CD14-positive monocyte (primary cell): ENCODE data around the gene MYO3B. TPM values are rescaled to one million over a fixed set of nuclear protein-coding genes. Genes with fewer than 3 reads are reported as not detected.

Experiments
- DNase-seq, 3 donors: peaks; one replicate each; pipeline ENCODE4 v3.0.0-alpha.2; 2011 to 2022
- H2AFZ ChIP-seq: 2 replicates; pipeline ENCODE4 v1.6.0; 2012; ENCODE audit warnings: mild to moderate bottlenecking, low read depth, low read length, inconsistent platforms; ENCODE audit not compliant: insufficient read depth, poor library complexity, severe bottlenecking
- H3K27ac ChIP-seq, 2 donors: 1 replicate in 1 of 2; 2 replicates in 1 of 2; pipeline ENCODE4 v1.5.1; 2012 to 2013; ENCODE audit warnings: low read length in 2 of 2, control low read depth in 1 of 2, inconsistent platforms in 1 of 2, low read depth in 1 of 2, mild to moderate bottlenecking in 1 of 2
- H3K27me3 ChIP-seq, 2 donors: one replicate each; pipeline versions ENCODE4 v1.6.0 to v1.6.1; 2011 to 2013; ENCODE audit warnings: low read length in 2 of 2; ENCODE audit not compliant: control insufficient read depth in 2 of 2, insufficient read depth in 2 of 2
- H3K36me3 ChIP-seq, 2 donors: replicated peaks in 1 of 2; 1 replicate in 1 of 2; 2 replicates in 1 of 2; pipeline versions ENCODE4 v1.5.1 to v1.6.1; 2012 to 2013; ENCODE audit warnings: low read length in 2 of 2, control low read depth in 1 of 2, inconsistent platforms in 1 of 2, mild to moderate bottlenecking in 1 of 2; ENCODE audit not compliant: insufficient read depth in 2 of 2, control insufficient read depth in 1 of 2
- H3K4me1 ChIP-seq, 2 donors: 1 replicate in 1 of 2; 2 replicates in 1 of 2; pipeline versions ENCODE4 v1.5.1 to v1.6.1; 2012 to 2013; ENCODE audit warnings: low read length in 2 of 2, control low read depth in 1 of 2, inconsistent platforms in 1 of 2, mild to moderate bottlenecking in 1 of 2, moderate library complexity in 1 of 2; ENCODE audit not compliant: insufficient read depth in 2 of 2, control insufficient read depth in 1 of 2
- H3K4me2 ChIP-seq: replicated peaks from 2 replicates; pipeline ENCODE3; 2012; ENCODE audit warnings: low read length, moderate library complexity, mild to moderate bottlenecking; ENCODE audit not compliant: poor library complexity, severe bottlenecking; ENCODE audit errors: extremely low read depth
- H3K4me3 ChIP-seq, 3 experiments: fragments of 200-600 bp in 1 of 3; sonication (generic) in 1 of 3; replicated peaks in 1 of 3; 1 replicate in 2 of 3; 2 replicates in 1 of 3; pipeline ENCODE4 v1.5.1; 2011 to 2013; ENCODE audit warnings: low read length in 3 of 3, mild to moderate bottlenecking in 3 of 3, control low read depth in 2 of 3, low read depth in 2 of 3, inconsistent platforms in 1 of 3, moderate library complexity in 1 of 3
- H3K79me2 ChIP-seq: 2 replicates; pipeline ENCODE4 v1.6.0; 2012; ENCODE audit warnings: mild to moderate bottlenecking, control low read depth, inconsistent platforms, low read length, moderate library complexity; ENCODE audit not compliant: insufficient read depth
- H3K9ac ChIP-seq: 2 replicates; pipeline ENCODE4 v1.6.0; 2017; ENCODE audit warnings: low read length, mild to moderate bottlenecking; ENCODE audit not compliant: insufficient read depth, poor library complexity, severe bottlenecking
- H3K9me3 ChIP-seq, 2 donors: replicated peaks in 1 of 2; 1 replicate in 1 of 2; 2 replicates in 1 of 2; pipeline versions ENCODE4 v1.5.1 to v1.6.1; 2012 to 2013; ENCODE audit warnings: low read length in 2 of 2, control low read depth in 1 of 2; ENCODE audit not compliant: control insufficient read depth in 1 of 2, insufficient read depth in 1 of 2
- H4K20me1 ChIP-seq: 2 replicates; pipeline ENCODE4 v1.6.0; 2012; ENCODE audit warnings: mild to moderate bottlenecking, low read length, control low read depth, moderate library complexity; ENCODE audit not compliant: insufficient read depth
- H3K27ac Mint-ChIP-seq, 7 donors: one replicate each; pipeline ENCODE4 v1.8.0; 2020; ENCODE audit warnings: mild to moderate bottlenecking in 7 of 7, mixed read lengths in 7 of 7, moderate library complexity in 6 of 7, inconsistent platforms in 2 of 7
- H3K27me3 Mint-ChIP-seq, 3 donors: one replicate each; pipeline ENCODE4 v1.8.0; 2021 to 2022; ENCODE audit warnings: low read depth in 3 of 3, mild to moderate bottlenecking in 3 of 3, mixed read lengths in 3 of 3, moderate library complexity in 3 of 3, inconsistent platforms in 1 of 3
- H3K36me3 Mint-ChIP-seq, 2 donors: one replicate each; pipeline ENCODE4 v1.8.0; 2020; ENCODE audit warnings: mixed read lengths in 2 of 2, inconsistent platforms in 1 of 2, mild to moderate bottlenecking in 1 of 2
- H3K4me1 Mint-ChIP-seq: one replicate; pipeline ENCODE4 v1.8.0; 2020; ENCODE audit warnings: mild to moderate bottlenecking, mixed read lengths
- H3K4me3 Mint-ChIP-seq, 2 donors: one replicate each; pipeline ENCODE4 v1.8.0; 2020; ENCODE audit warnings: mild to moderate bottlenecking in 2 of 2, mixed read lengths in 2 of 2, moderate library complexity in 1 of 2
- H3K9me3 Mint-ChIP-seq, 7 donors: one replicate each; pipeline ENCODE4 v1.8.0; 2020 to 2022; ENCODE audit warnings: mixed read lengths in 7 of 7, mild to moderate bottlenecking in 6 of 7, moderate library complexity in 6 of 7, inconsistent platforms in 2 of 7
- WGBS: methylation state at CpG from one replicate; pipeline ENCODE4 v1.1.5; 2013; ENCODE audit warnings: missing lambda C conversion rate; ENCODE audit not compliant: insufficient coverage; 5-methylcytosine and 5-hydroxymethylcytosine counted together
- intact Hi-C, 2 donors: fragments of 100-400 bp; cut with micrococcal nuclease; formaldehyde crosslinking; loops; one replicate each; pipeline versions ENCODE4 v1.15.0 to v1.15.1; 2023
- polyA plus RNA-seq, 3 donors: library from polyadenylated mRNA; depleted of rRNA in 1 of 3; unstranded in 2 of 3; stranded (reverse) in 1 of 3; fragments of 300-500 nt in 2 of 3; fragments of >200 nt in 1 of 3; fragmentation: Illumina TruSeq in 2 of 3; gene quantifications; 1 replicate in 2 of 3; 2 replicates in 1 of 3; pipeline ENCODE4 v1.2.3, GENCODE V29; 2012 to 2021
- TF ChIP-seq, protein P1 (sequence below): fragments of 200-600 bp; IDR thresholded peaks from one replicate; pipeline ENCODE4 v1.8.0; 2022; ENCODE audit warnings: antibody characterized with exemption, mild to moderate bottlenecking

The MYO3B gene
- polyA plus RNA-seq, 3 donors, result not detected

GRCh38 chr2:170579511-170579910, 401.6 kb downstream of the MYO3B start:
- TF ChIP-seq, protein P1, sequence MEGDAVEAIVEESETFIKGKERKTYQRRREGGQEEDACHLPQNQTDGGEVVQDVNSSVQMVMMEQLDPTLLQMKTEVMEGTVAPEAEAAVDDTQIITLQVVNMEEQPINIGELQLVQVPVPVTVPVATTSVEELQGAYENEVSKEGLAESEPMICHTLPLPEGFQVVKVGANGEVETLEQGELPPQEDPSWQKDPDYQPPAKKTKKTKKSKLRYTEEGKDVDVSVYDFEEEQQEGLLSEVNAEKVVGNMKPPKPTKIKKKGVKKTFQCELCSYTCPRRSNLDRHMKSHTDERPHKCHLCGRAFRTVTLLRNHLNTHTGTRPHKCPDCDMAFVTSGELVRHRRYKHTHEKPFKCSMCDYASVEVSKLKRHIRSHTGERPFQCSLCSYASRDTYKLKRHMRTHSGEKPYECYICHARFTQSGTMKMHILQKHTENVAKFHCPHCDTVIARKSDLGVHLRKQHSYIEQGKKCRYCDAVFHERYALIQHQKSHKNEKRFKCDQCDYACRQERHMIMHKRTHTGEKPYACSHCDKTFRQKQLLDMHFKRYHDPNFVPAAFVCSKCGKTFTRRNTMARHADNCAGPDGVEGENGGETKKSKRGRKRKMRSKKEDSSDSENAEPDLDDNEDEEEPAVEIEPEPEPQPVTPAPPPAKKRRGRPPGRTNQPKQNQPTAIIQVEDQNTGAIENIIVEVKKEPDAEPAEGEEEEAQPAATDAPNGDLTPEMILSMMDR, result no peak
- Histone ChIP-seq H3K4me2 (no peak overlapping the region), H3K4me1 (no peaks in the 10 kb centered on the region), H4K20me1 (no peaks in the 10 kb centered on the region), H3K79me2 (no peaks in the 10 kb centered on the region), H3K9ac (no peak overlapping the region), H3K27ac (no peak overlapping the region), H3K4me3 (no peak overlapping the region), H3K36me3 (no peaks in the 10 kb centered on the region), H3K9me3 (no peaks in the 10 kb centered on the region), H3K27me3 (peaks cover 0 to 2% of the 10 kb centered on the region in 2 donors), H2AFZ (no peak overlapping the region)
- Mint-ChIP-seq H3K4me1 (no peaks in the 10 kb centered on the region), H3K27ac (no peak overlapping the region), H3K9me3 (peaks cover 0 to 2% (median 0%) of the 10 kb centered on the region in 7 donors), H3K27me3 (peaks cover 2 to 8% (median 5%) of the 10 kb centered on the region in 3 donors), H3K4me3 (no peak overlapping the region), H3K36me3 (no peaks in the 10 kb centered on the region)
- intact Hi-C loops, result no loop called here
- 61% methylated on average over 2 of the region's 2 CpGs for WGBS
- no peak for DNase-seq

DNA sequence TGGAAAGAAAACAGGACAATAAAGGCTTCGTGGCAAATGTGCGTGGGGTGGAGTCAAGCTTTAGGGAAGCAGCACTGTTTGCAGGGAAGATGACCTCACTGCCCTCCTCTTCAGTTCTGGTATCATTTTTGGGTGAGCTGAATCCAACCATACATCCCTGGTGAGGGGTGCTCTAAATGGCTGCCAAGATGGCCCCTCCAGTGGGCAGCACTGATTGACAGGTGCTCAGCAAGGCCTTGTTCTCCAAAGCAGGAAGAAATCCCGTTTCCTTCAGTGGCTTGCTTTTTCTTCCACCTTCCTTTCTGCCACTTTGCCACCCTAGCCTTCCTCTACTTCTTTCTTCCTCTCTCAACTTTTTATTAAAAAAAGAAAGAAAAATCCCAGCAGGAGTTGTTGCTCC, 404.4 kb downstream of the MYO3B start:
- 73% methylated on average over 3 of the region's 3 CpGs for WGBS
- no peak overlapping the region for H3K27ac ChIP-seq
- Mint-ChIP-seq H3K36me3 (no peaks in the 10 kb centered on the region), H3K9me3 (peaks cover 0 to 2% (median 0%) of the 10 kb centered on the region in 7 donors), H3K27ac (no peak overlapping the region), H3K4me1 (no peaks in the 10 kb centered on the region), H3K27me3 (peaks cover 0 to 4% (median 4%) of the 10 kb centered on the region in 3 donors), H3K4me3 (no peak overlapping the region)
- H2AFZ ChIP-seq, result no peak overlapping the region
- no peaks in the 10 kb centered on the region for H3K36me3 ChIP-seq
- intact Hi-C loops, result no loop called here
- TF ChIP-seq, protein P1, result no peak
- no peak overlapping the region for H3K4me3 ChIP-seq
- H3K4me2 ChIP-seq, result no peak overlapping the region
- no peaks in the 10 kb centered on the region for H4K20me1 ChIP-seq
- H3K9ac ChIP-seq, result no peak overlapping the region
- H3K9me3 ChIP-seq, result no peaks in the 10 kb centered on the region
- no peaks in the 10 kb centered on the region for H3K27me3 ChIP-seq
- H3K79me2 ChIP-seq, result no peaks in the 10 kb centered on the region
- no peak for DNase-seq
- no peaks in the 10 kb centered on the region for H3K4me1 ChIP-seq
